Keratinocyte (primary cell): ENCODE measurements around the gene ELL. TPM values are rescaled to one million over a fixed set of nuclear protein-coding genes. Genes with fewer than 3 reads are reported as not detected.

Experiments used
- DNase-seq: peaks from one replicate; pipeline ENCODE4 v3.0.0-alpha.2; 2011; ENCODE audit warnings: low read depth, missing footprints, low spot score
- FAIRE-seq: peaks from 2 replicates; lab custom pipeline; 2011; peaks lifted over from hg19 to GRCh38; lab: Jason Lieb, UNC
- H2AFZ ChIP-seq: 2 replicates; pipeline ENCODE4 v1.6.0; 2012; ENCODE audit warnings: low read length, control low read depth, inconsistent platforms; ENCODE audit not compliant: control insufficient read depth
- H3K27ac ChIP-seq: 2 replicates; pipeline ENCODE4 v1.5.1; 2011; ENCODE audit warnings: low read length; ENCODE audit not compliant: control insufficient read depth, insufficient read depth
- H3K27me3 ChIP-seq: 3 replicates; pipeline ENCODE4 v1.6.0; 2011; ENCODE audit warnings: low read length; ENCODE audit not compliant: control insufficient read depth, insufficient read depth; ENCODE audit errors: extremely low read depth
- H3K36me3 ChIP-seq, 2 experiments: 2 replicates in 1 of 2; 3 replicates in 1 of 2; pipeline ENCODE4 v1.5.1; 2011; ENCODE audit warnings: low read length in 2 of 2, mild to moderate bottlenecking in 1 of 2; ENCODE audit not compliant: control insufficient read depth in 2 of 2, insufficient read depth in 2 of 2; ENCODE audit errors: extremely low read depth in 1 of 2
- H3K4me1 ChIP-seq: 3 replicates; pipeline ENCODE4 v1.5.1; 2011; ENCODE audit warnings: low read length; ENCODE audit not compliant: control insufficient read depth, insufficient read depth; ENCODE audit errors: extremely low read depth
- H3K4me2 ChIP-seq: 3 replicates; pipeline ENCODE4 v1.6.0; 2011; ENCODE audit warnings: low read depth, low read length; ENCODE audit not compliant: control insufficient read depth, insufficient read depth; ENCODE audit errors: extremely low read depth
- H3K4me3 ChIP-seq, 3 experiments: fragments of 200-600 bp in 1 of 3; sonication (generic) in 1 of 3; 2 replicates in 2 of 3; 3 replicates in 1 of 3; pipeline ENCODE4 v1.5.1; 2011 to 2016; ENCODE audit warnings: low read length in 3 of 3, mild to moderate bottlenecking in 3 of 3, control low read depth in 2 of 3, inconsistent platforms in 1 of 3, low read depth in 1 of 3, mixed read lengths in 1 of 3, mixed run types in 1 of 3, moderate library complexity in 1 of 3; ENCODE audit not compliant: control insufficient read depth in 2 of 3, insufficient read depth in 2 of 3; ENCODE audit errors: extremely low read depth in 1 of 3
- H3K79me2 ChIP-seq: 2 replicates; pipeline ENCODE4 v1.6.0; 2012; ENCODE audit warnings: low read length; ENCODE audit not compliant: control insufficient read depth, insufficient read depth
- H3K9ac ChIP-seq: 3 replicates; pipeline ENCODE4 v1.6.0; 2011; ENCODE audit warnings: low read length; ENCODE audit not compliant: control insufficient read depth, insufficient read depth; ENCODE audit errors: extremely low read depth
- H3K9me1 ChIP-seq: 3 replicates; pipeline ENCODE4 v1.6.0; 2011; ENCODE audit warnings: low read length; ENCODE audit not compliant: control insufficient read depth, insufficient read depth; ENCODE audit errors: extremely low read depth
- H3K9me3 ChIP-seq: 2 replicates; pipeline ENCODE4 v1.5.1; 2012; ENCODE audit warnings: low read depth, low read length; ENCODE audit not compliant: control insufficient read depth
- H4K20me1 ChIP-seq: 3 replicates; pipeline ENCODE4 v1.6.0; 2011; ENCODE audit warnings: low read length; ENCODE audit not compliant: control insufficient read depth, insufficient read depth; ENCODE audit errors: extremely low read depth
- CTCF ChIP-seq, 3 experiments: IDR thresholded peaks in 1 of 3; conservative IDR thresholded peaks in 1 of 3; optimal IDR thresholded peaks in 1 of 3; 2 replicates in 2 of 3; 3 replicates in 1 of 3; pipeline versions ENCODE3 to v1.5.1; 2011; ENCODE audit warnings: low read length in 3 of 3, mild to moderate bottlenecking in 3 of 3, moderate library complexity in 2 of 3, control low read depth in 1 of 3, inconsistent platforms in 1 of 3; ENCODE audit not compliant: insufficient read depth in 2 of 3; ENCODE audit errors: extremely low read depth in 1 of 3
- EZH2 ChIP-seq: IDR thresholded peaks from one replicate; pipeline ENCODE4 v1.6.1; 2012; ENCODE audit warnings: inconsistent platforms, mild to moderate bottlenecking, low read length, moderate library complexity
- dilution Hi-C: fragments of 300-500 bp; cut with MboI; formaldehyde crosslinking; loops from one replicate; pipeline ENCODE4 v1.7.0; 2020; ENCODE audit warnings: low sequenced_read_pairs; ENCODE audit not compliant: extremely low pct_ligation_motif_present
- polyA plus RNA-seq, 5 experiments: library from polyadenylated mRNA; depleted of rRNA in 3 of 5; stranded (reverse) in 3 of 5; stranded (forward) in 1 of 5; unstranded in 1 of 5; fragments of >200 nt; gene quantifications; 1 replicate in 1 of 5; 2 replicates in 3 of 5; 3 replicates in 1 of 5; pipeline versions ENCODE4 v1.2.1 to v1.2.3, GENCODE V29; 2011 to 2012; ENCODE audit warnings: missing spikeins in 2 of 5, low read depth in 1 of 5, low replicate concordance in 1 of 5

The ELL gene
- polyA plus RNA-seq, 1 donor (not counting 4 experiments of a cell fraction or from before 2014, with no cell fraction given) = 4.4 TPM

GRCh38 chr19:18423258-18424020 lies 98.4 kb downstream of the ELL start:
- H3K4me1 ChIP-seq = peaks cover 8% of the 10 kb centered on the region
- H2AFZ ChIP-seq = no peak overlapping the region
- H3K79me2 ChIP-seq = peaks cover 14% of the 10 kb centered on the region
- no peak for TF ChIP-seq EZH2
- no peak for TF ChIP-seq CTCF (optimal IDR thresholded peaks at IDR 0.05 in 1 of 3, IDR thresholded peaks at IDR 0.05 in 1 of 3, conservative IDR thresholded peaks at IDR 0.05 in 1 of 3; ENCODE audit: extremely low read depth in 1 of 3, insufficient read depth in 2 of 3, low read length in 3 of 3)
- no peak overlapping the region for H3K27ac ChIP-seq
- no peak overlapping the region for H3K9ac ChIP-seq
- peaks cover 0 to 2% of the 10 kb centered on the region in 2 experiments for H3K36me3 ChIP-seq
- no peak overlapping the region for H3K4me2 ChIP-seq
- H3K9me3 ChIP-seq = no peaks in the 10 kb centered on the region
- dilution Hi-C loops = no loop called here
- H3K4me3 ChIP-seq = no peak overlapping the region
- H4K20me1 ChIP-seq = peaks cover 9% of the 10 kb centered on the region
- H3K27me3 ChIP-seq = no peaks in the 10 kb centered on the region
- DNase-seq = no peak
- no peak for FAIRE-seq
- H3K9me1 ChIP-seq = no peaks in the 10 kb centered on the region

GRCh38 chr19:18422530-18423191 lies 99.2 kb downstream of the ELL start:
- no peak overlapping the region for H2AFZ ChIP-seq
- H3K79me2 ChIP-seq = peaks cover 14% of the 10 kb centered on the region
- no peak overlapping the region for H3K9ac ChIP-seq
- H3K27ac ChIP-seq = no peak overlapping the region
- peaks cover 9% of the 10 kb centered on the region for H4K20me1 ChIP-seq
- H3K9me1 ChIP-seq = no peaks in the 10 kb centered on the region
- no peak for TF ChIP-seq CTCF (optimal IDR thresholded peaks at IDR 0.05 in 1 of 3, IDR thresholded peaks at IDR 0.05 in 1 of 3, conservative IDR thresholded peaks at IDR 0.05 in 1 of 3; ENCODE audit: extremely low read depth in 1 of 3, insufficient read depth in 2 of 3, low read length in 3 of 3)
- no peak for TF ChIP-seq EZH2
- no peak for FAIRE-seq
- no peak for DNase-seq
- H3K36me3 ChIP-seq = peaks cover 0 to 2% of the 10 kb centered on the region in 2 experiments
- H3K9me3 ChIP-seq = no peaks in the 10 kb centered on the region
- dilution Hi-C loops = no loop called here
- no peak overlapping the region for H3K4me3 ChIP-seq
- H3K27me3 ChIP-seq = no peaks in the 10 kb centered on the region
- peaks cover 15% of the 10 kb centered on the region for H3K4me1 ChIP-seq
- no peak overlapping the region for H3K4me2 ChIP-seq
